Esophagus squamous epithelium (tissue), 5 donors: ENCODE data around the gene CTSD. TPM values are rescaled to one million over a fixed set of nuclear protein-coding genes. Genes with fewer than 3 reads are reported as not detected.

Source experiments
- DNase-seq: peaks from one replicate; lab custom pipeline; 2025; lab: John Stamatoyannopoulos, UW
- H3K27ac ChIP-seq, 4 donors: fragments of 200-600 bp; sonication (generic); one replicate each; pipeline ENCODE4 v1.5.1; 2016 to 2019; ENCODE audit warnings: mild to moderate bottlenecking in 1 of 4
- H3K27me3 ChIP-seq, 4 donors: fragments of 200-600 bp; sonication (generic); 1 replicate in 3 of 4; 2 replicates in 1 of 4; pipeline versions ENCODE4 v1.5.1 to v1.6.0; 2017 to 2021; ENCODE audit warnings: antibody characterized with exemption in 1 of 4
- H3K36me3 ChIP-seq, 3 donors: fragments of 200-600 bp; sonication (generic); one replicate each; pipeline ENCODE4 v1.5.1; 2016 to 2019
- H3K4me1 ChIP-seq, 3 donors: fragments of 200-600 bp; sonication (generic); one replicate each; pipeline ENCODE4 v1.5.1; 2017 to 2019
- H3K4me3 ChIP-seq, 4 donors: fragments of 200-600 bp; sonication (generic); 1 replicate in 3 of 4; 2 replicates in 1 of 4; pipeline ENCODE4 v1.5.1; 2016 to 2019; ENCODE audit warnings: mild to moderate bottlenecking in 2 of 4, moderate library complexity in 1 of 4
- H3K9me3 ChIP-seq, 3 donors: fragments of 200-600 bp; sonication (generic); one replicate each; pipeline ENCODE4 v1.5.1; 2016 to 2019
- CTCF ChIP-seq, 6 experiments: fragments of 450-650 bp in 4 of 6; fragments of 200-600 bp in 2 of 6; sonication (generic) in 2 of 6; IDR thresholded peaks; one replicate each; pipeline ENCODE4 v1.5.1; 2016 to 2019; ENCODE audit warnings: antibody characterized with exemption in 6 of 6, mild to moderate bottlenecking in 4 of 6, moderate library complexity in 4 of 6
- POLR2A ChIP-seq, 4 donors: fragments of 450-650 bp; IDR thresholded peaks; one replicate each; pipeline ENCODE4 v1.6.1; 2017; ENCODE audit warnings: antibody characterized with exemption in 4 of 4, mild to moderate bottlenecking in 4 of 4, moderate library complexity in 3 of 4
- WGBS, 2 donors: methylation state at CpG; one replicate each; pipeline ENCODE4 v1.1.5; 2018; 5-methylcytosine and 5-hydroxymethylcytosine counted together
- intact Hi-C: fragments of 100-400 bp; cut with DNase I; formaldehyde crosslinking; loops from one replicate; pipeline ENCODE4 v1.15.0; 2022
- total RNA-seq, 4 donors: library from RNA; depleted of rRNA; stranded (reverse); fragments of >200 nt; gene quantifications; one replicate each; pipeline ENCODE4 v1.1.0, GENCODE V29; 2016
- donor health status: DM: yes; HTN: yes; CAD: no.

CTSD gene
- total RNA-seq, 4 donors from 2014 or later, result 369 to 649 (median 567) TPM

DNA sequence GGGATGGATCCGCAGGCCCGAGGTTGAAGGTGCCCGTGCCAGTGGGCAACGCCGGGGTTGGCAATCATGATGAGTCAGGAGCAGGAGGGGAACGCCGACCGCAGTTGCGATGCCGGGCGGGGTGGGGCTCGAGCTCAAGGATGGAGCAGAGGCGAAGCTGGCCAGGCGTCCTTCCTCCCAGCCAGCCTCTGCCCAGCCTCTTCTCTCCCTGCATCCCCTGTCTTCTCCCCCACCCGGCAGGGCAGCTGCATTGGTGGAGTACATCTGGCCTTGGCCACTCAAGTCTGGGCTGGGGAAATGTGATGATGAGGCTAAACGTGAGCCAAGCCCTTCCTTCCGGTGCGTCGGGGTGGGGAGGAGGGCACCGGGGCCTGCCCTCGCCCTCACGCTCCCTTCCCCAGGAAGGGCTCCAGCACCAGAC lies 17.2 kb downstream of the CTSD start:
- H3K4me3 ChIP-seq, result no peak overlapping the region
- 40 to 81% methylated on average over 2 to 15 of the region's 22 CpGs for WGBS, 2 donors
- H3K4me1 ChIP-seq, result peaks cover 18 to 61% (median 26%) of the 10 kb centered on the region in 3 donors

GRCh38 chr11:1745701-1746320 lies 17.9 kb downstream of the CTSD start:
- no peak for DNase-seq
- H3K27ac ChIP-seq, result no peak overlapping the region
- intact Hi-C loops, result no loop called here
- H3K4me3 ChIP-seq, result no peak overlapping the region
- no peaks in the 10 kb centered on the region for H3K9me3 ChIP-seq
- H3K4me1 ChIP-seq, result peaks cover 14 to 54% (median 19%) of the 10 kb centered on the region in 3 donors
- no peaks in the 10 kb centered on the region for H3K36me3 ChIP-seq
- TF ChIP-seq POLR2A (IDR thresholded peaks at IDR 0.05) (no peak), CTCF (IDR thresholded peaks at IDR 0.05) (no peak)
- 90 to 93% methylated on average over 14 of the region's 14 CpGs for WGBS, 2 donors
- peaks cover 0 to 53% (median 0%) of the 10 kb centered on the region in 4 donors for H3K27me3 ChIP-seq

More for the DNA sequence above, 17.2 kb downstream of the CTSD start:
- Histone ChIP-seq H3K36me3 (peaks cover 0 to under 1% (median 0%) of the 10 kb centered on the region in 3 donors), H3K9me3 (no peaks in the 10 kb centered on the region), H3K27me3 (peaks cover 0 to 46% (median 0%) of the 10 kb centered on the region in 4 donors), H3K27ac (no peak overlapping the region)
- intact Hi-C loops, result no loop called here
- TF ChIP-seq CTCF (IDR thresholded peaks at IDR 0.05) (no peak), POLR2A (IDR thresholded peaks at IDR 0.05) (no peak)
- DNase-seq, result no peak

GRCh38 chr11:1744891-1745700 lies 18.6 kb downstream of the CTSD start:
- Histone ChIP-seq H3K4me1 (peaks cover 12 to 47% (median 13%) of the 10 kb centered on the region in 3 donors), H3K4me3 (no peak overlapping the region), H3K36me3 (no peaks in the 10 kb centered on the region), H3K27me3 (peaks cover 0 to 55% (median 0%) of the 10 kb centered on the region in 4 donors), H3K27ac (no peak overlapping the region), H3K9me3 (no peaks in the 10 kb centered on the region)
- no peak for TF ChIP-seq CTCF (IDR thresholded peaks at IDR 0.05)
- TF ChIP-seq POLR2A (IDR thresholded peaks at IDR 0.05), result no peak
- no peak for DNase-seq
- intact Hi-C loops, result no loop called here
- 89 to 95% methylated on average over 6 to 8 of the region's 18 CpGs for WGBS, 2 donors

- Histone ChIP-seq H3K4me1 (peaks cover 7 to 39% (median 11%) of the 10 kb centered on the region in 3 donors), H3K27me3 (peaks cover 0 to 55% (median 0%) of the 10 kb centered on the region in 4 donors), H3K9me3 (no peaks in the 10 kb centered on the region), H3K36me3 (no peaks in the 10 kb centered on the region), H3K27ac (no peak overlapping the region), H3K4me3 (no peak overlapping the region)
- 56 to 59% methylated on average over 6 to 17 of the region's 23 CpGs for WGBS, 2 donors
- intact Hi-C loops, result no loop called here
- TF ChIP-seq CTCF (IDR thresholded peaks at IDR 0.05) (no peak), POLR2A (IDR thresholded peaks at IDR 0.05) (no peak)
- no peak for DNase-seq
Measured at GRCh38 chr11:1744137-1744886, 19.4 kb downstream of the CTSD start.
